HepG2 (cell line): ENCODE results near the gene MTM1. TPM values are rescaled to one million over a fixed set of nuclear protein-coding genes. Genes with fewer than 3 reads are reported as not detected.

Experiments
- CEBPB ChIP-seq: IDR thresholded peaks from 2 replicates; pipeline ENCODE4 v1.6.1; 2011; ENCODE audit warnings: low read depth, low read length, improper control_type of control experiment, borderline replicate concordance
- DPF2 ChIP-seq: sonication (generic); formaldehyde crosslinking; IDR thresholded peaks from 2 replicates; pipeline ENCODE4 v1.4.0; 2020; ENCODE audit warnings: mild to moderate bottlenecking, low read depth, missing genetic modification reagents, borderline replicate concordance
- EZH2 ChIP-seq: conservative IDR thresholded peaks from 2 replicates; pipeline ENCODE4 v1.6.1; 2012; ENCODE audit warnings: mild to moderate bottlenecking, low read depth, low read length, moderate library complexity
- FIP1L1 ChIP-seq: fragments of 200-400 bp; formaldehyde crosslinking; IDR thresholded peaks from 2 replicates; pipeline ENCODE4 v1.6.1; 2018; ENCODE audit warnings: low read depth, mild to moderate bottlenecking, low read length, moderate library complexity, borderline replicate concordance; ENCODE audit not compliant: insufficient read depth
- HIVEP1 ChIP-seq: sonication (generic); formaldehyde crosslinking; IDR thresholded peaks from 2 replicates; pipeline ENCODE4 v1.4.0; 2020; ENCODE audit warnings: mild to moderate bottlenecking, missing genetic modification reagents
- HMGA1 ChIP-seq: sonication (generic); formaldehyde crosslinking; conservative IDR thresholded peaks from 2 replicates; pipeline ENCODE4 v1.4.0; 2020; ENCODE audit warnings: missing genetic modification reagents
- MXI1 ChIP-seq: IDR thresholded peaks from 3 replicates; pipeline ENCODE4 v1.6.1; 2012; ENCODE audit warnings: low read depth, low read length, inconsistent platforms, borderline replicate concordance
- NCOR1 ChIP-seq: fragments of 200-600 bp; sonication (generic); IDR thresholded peaks from 2 replicates; pipeline ENCODE4 v1.7.0; 2017; ENCODE audit warnings: antibody characterized with exemption, low read length, borderline replicate concordance
- NFATC3 ChIP-seq: sonication (generic); formaldehyde crosslinking; IDR thresholded peaks from 2 replicates; pipeline ENCODE4 v1.5.1; 2020; ENCODE audit warnings: mild to moderate bottlenecking, missing genetic modification reagents
- SATB2 ChIP-seq: sonication (generic); formaldehyde crosslinking; IDR thresholded peaks from 2 replicates; pipeline ENCODE4 v1.5.0; 2020; ENCODE audit warnings: missing genetic modification reagents
- SMARCC2 ChIP-seq: fragments of 450-650 bp; IDR thresholded peaks from 2 replicates; pipeline ENCODE4 v1.6.1; 2017; ENCODE audit warnings: antibody characterized with exemption, mild to moderate bottlenecking
- SOX6 ChIP-seq, 2 experiments: fragments of 450-650 bp in 1 of 2; sonication (generic) in 1 of 2; formaldehyde crosslinking in 1 of 2; IDR thresholded peaks; 2 replicates each; pipeline versions ENCODE4 v1.4.0 to v1.6.1; 2017 to 2020; ENCODE audit warnings: antibody characterized with exemption in 1 of 2, mild to moderate bottlenecking in 1 of 2, missing genetic modification reagents in 1 of 2
- SP140L ChIP-seq: sonication (generic); formaldehyde crosslinking; IDR thresholded peaks from 2 replicates; pipeline ENCODE4 v1.4.0; 2020; ENCODE audit warnings: missing genetic modification reagents, borderline replicate concordance
- SSRP1 ChIP-seq: IDR thresholded peaks from 2 replicates; pipeline ENCODE4 v1.6.1; 2016; ENCODE audit warnings: control low read depth
- TBL1XR1 ChIP-seq: fragments of 150-350 bp; IDR thresholded peaks from 2 replicates; pipeline ENCODE4 v1.6.1; 2014; ENCODE audit warnings: borderline replicate concordance, low read length; ENCODE audit not compliant: partially characterized antibody
- ZBTB7A ChIP-seq: sonication (generic); formaldehyde crosslinking; IDR thresholded peaks from 2 replicates; pipeline ENCODE4 v1.8.0; 2022; ENCODE audit warnings: mild to moderate bottlenecking, missing genetic modification reagents
- ZNF12 ChIP-seq: sonication (generic); formaldehyde crosslinking; IDR thresholded peaks from 2 replicates; pipeline ENCODE4 v1.5.0; 2020; ENCODE audit warnings: missing genetic modification reagents
- ZNF224 ChIP-seq: sonication (generic); formaldehyde crosslinking; IDR thresholded peaks from 2 replicates; pipeline ENCODE4 v1.5.0; 2020; ENCODE audit warnings: mild to moderate bottlenecking, missing genetic modification reagents
- ZNF253 ChIP-seq: sonication (generic); formaldehyde crosslinking; IDR thresholded peaks from 2 replicates; pipeline ENCODE4 v1.8.0; 2022; ENCODE audit warnings: mild to moderate bottlenecking, missing genetic modification reagents, borderline replicate concordance
- ZNF530 ChIP-seq: sonication (generic); formaldehyde crosslinking; IDR thresholded peaks from 2 replicates; pipeline ENCODE4 v1.5.0; 2020; ENCODE audit warnings: low read depth, mild to moderate bottlenecking, missing genetic modification reagents
- polyA plus RNA-seq, 8 experiments: library from polyadenylated mRNA; depleted of rRNA in 3 of 8; stranded (reverse) in 7 of 8; unstranded in 1 of 8; fragments of >200 nt; fragmentation: Illumina TruSeq in 4 of 8; extraction: Trizol in 4 of 8; gene quantifications; 2 replicates each; pipeline versions ENCODE4 v1.2.1 to v1.2.3, GENCODE V29; 2011 to 2016; ENCODE audit warnings: low read depth in 4 of 8, missing spikeins in 1 of 8, mixed read lengths in 1 of 8; ENCODE audit not compliant: insufficient read depth in 1 of 8
- total RNA-seq, 5 experiments: library from RNA; depleted of rRNA; stranded (reverse); fragments of >200 nt; fragmentation: Illumina TruSeq; extraction: Trizol; gene quantifications; 2 replicates each; pipeline ENCODE4 v1.2.3, GENCODE V29; 2016; ENCODE audit warnings: low read depth in 1 of 5
- TF ChIP-seq, protein P1 (sequence below): sonication (generic); formaldehyde crosslinking; IDR thresholded peaks from 2 replicates; pipeline ENCODE4 v1.9.0; 2021; ENCODE audit warnings: missing genetic modification reagents, borderline replicate concordance
- TF ChIP-seq, protein P2 (sequence below): sonication (generic); formaldehyde crosslinking; conservative IDR thresholded peaks from 2 replicates; pipeline ENCODE4 v1.4.0; 2020; ENCODE audit warnings: missing genetic modification reagents
- TF ChIP-seq, protein P3 (sequence below): IDR thresholded peaks from 2 replicates; pipeline ENCODE4 v1.6.1; 2012; ENCODE audit warnings: inconsistent platforms
- TF ChIP-seq, protein P4 (sequence below): sonication (generic); formaldehyde crosslinking; IDR thresholded peaks from 2 replicates; pipeline ENCODE4 v1.5.0; 2020; ENCODE audit warnings: mild to moderate bottlenecking, missing genetic modification reagents

The MTM1 gene
- total and polyA plus RNA-seq, 2 of the 13 experiments (the other 11 are each of a cell fraction or from before 2014, with no cell fraction given) = 12.0 to 15.2 TPM

DNA sequence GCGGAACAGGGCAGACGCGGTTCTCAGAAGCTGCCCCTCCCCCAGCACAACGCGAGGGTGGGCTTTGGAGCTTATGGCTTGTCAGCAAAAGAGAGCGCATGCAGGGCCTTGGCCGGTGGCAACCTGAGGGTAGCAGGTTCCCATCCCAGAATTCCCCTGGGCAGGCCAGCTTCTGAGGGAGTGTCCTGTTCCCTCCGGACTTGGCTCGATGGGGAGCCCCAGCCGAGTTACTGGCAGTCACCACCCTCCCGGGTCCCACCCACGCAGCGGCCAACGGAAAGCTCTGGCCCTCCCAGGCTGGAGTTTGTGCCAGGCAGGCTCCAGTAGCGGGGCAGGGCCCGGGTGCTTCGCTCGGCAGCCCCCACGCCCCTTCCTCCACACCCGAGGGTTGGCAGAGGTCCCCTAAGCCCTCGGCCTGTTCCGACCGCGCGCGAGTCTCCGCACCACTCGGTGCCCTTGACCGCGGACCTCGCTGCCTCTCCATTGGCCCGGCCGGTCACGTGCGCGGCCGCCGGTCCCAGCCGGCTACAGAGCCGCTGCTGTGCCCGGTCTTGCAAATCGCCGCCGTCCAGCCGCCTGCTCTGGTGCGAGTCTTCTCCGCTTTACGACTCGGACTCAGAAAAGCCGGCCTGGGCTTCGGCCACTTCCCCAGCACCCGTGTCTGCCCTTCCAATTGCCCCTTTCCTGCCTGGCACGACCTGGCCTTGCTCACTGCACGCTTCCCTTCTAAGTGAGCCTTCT lies 20.9 kb upstream of the MTM1 start (continued):
- TF ChIP-seq, protein P1, sequence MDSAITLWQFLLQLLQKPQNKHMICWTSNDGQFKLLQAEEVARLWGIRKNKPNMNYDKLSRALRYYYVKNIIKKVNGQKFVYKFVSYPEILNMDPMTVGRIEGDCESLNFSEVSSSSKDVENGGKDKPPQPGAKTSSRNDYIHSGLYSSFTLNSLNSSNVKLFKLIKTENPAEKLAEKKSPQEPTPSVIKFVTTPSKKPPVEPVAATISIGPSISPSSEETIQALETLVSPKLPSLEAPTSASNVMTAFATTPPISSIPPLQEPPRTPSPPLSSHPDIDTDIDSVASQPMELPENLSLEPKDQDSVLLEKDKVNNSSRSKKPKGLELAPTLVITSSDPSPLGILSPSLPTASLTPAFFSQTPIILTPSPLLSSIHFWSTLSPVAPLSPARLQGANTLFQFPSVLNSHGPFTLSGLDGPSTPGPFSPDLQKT = no peak
- peak; percentile 46; the same call in 1 of the 2 replicates for TF ChIP-seq ZNF253
- TF ChIP-seq, protein P2, sequence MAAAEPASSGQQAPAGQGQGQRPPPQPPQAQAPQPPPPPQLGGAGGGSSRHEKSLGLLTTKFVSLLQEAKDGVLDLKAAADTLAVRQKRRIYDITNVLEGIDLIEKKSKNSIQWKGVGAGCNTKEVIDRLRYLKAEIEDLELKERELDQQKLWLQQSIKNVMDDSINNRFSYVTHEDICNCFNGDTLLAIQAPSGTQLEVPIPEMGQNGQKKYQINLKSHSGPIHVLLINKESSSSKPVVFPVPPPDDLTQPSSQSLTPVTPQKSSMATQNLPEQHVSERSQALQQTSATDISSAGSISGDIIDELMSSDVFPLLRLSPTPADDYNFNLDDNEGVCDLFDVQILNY (CRISPR knock-in tag) = no peak
- TF ChIP-seq HIVEP1 = 0 out of 2 replicates have a peak, but pooled peaks have one; percentile 55
- no peak for TF ChIP-seq EZH2
- TF ChIP-seq SOX6 (IDR thresholded peaks at IDR 0.05) = no peak
- peak; percentile 23; the same call in 1 of the 2 replicates for TF ChIP-seq SOX6 (CRISPR knock-in tag; IDR thresholded peaks at IDR 0.05)
- no peak for TF ChIP-seq SSRP1
- TF ChIP-seq SATB2 = no peak
- no peak for TF ChIP-seq SMARCC2
- TF ChIP-seq NCOR1 = no peak
- TF ChIP-seq SP140L = no peak
- TF ChIP-seq, protein P3, sequence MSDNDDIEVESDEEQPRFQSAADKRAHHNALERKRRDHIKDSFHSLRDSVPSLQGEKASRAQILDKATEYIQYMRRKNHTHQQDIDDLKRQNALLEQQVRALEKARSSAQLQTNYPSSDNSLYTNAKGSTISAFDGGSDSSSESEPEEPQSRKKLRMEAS = peak; percentile 73
- no peak for TF ChIP-seq ZNF530
- peak; percentile 19; the same call in 1 of the 2 replicates for TF ChIP-seq ZNF224 (CRISPR knock-in tag)
- no peak for TF ChIP-seq ZNF12
- no peak for TF ChIP-seq DPF2 (CRISPR knock-in tag)
- TF ChIP-seq TBL1XR1 = no peak
- TF ChIP-seq, protein P4, sequence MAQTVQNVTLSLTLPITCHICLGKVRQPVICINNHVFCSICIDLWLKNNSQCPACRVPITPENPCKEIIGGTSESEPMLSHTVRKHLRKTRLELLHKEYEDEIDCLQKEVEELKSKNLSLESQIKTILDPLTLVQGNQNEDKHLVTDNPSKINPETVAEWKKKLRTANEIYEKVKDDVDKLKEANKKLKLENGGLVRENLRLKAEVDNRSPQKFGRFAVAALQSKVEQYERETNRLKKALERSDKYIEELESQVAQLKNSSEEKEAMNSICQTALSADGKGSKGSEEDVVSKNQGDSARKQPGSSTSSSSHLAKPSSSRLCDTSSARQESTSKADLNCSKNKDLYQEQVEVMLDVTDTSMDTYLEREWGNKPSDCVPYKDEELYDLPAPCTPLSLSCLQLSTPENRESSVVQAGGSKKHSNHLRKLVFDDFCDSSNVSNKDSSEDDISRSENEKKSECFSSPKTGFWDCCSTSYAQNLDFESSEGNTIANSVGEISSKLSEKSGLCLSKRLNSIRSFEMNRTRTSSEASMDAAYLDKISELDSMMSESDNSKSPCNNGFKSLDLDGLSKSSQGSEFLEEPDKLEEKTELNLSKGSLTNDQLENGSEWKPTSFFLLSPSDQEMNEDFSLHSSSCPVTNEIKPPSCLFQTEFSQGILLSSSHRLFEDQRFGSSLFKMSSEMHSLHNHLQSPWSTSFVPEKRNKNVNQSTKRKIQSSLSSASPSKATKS (CRISPR knock-in tag) = no peak
- TF ChIP-seq ZBTB7A (CRISPR knock-in tag) = peak; percentile 33; the same call in 1 of the 2 replicates
- TF ChIP-seq MXI1 = no peak
- TF ChIP-seq NFATC3 (CRISPR knock-in tag) = no peak
- no peak for TF ChIP-seq FIP1L1
- TF ChIP-seq CEBPB = no peak
- no peak for TF ChIP-seq HMGA1 (CRISPR knock-in tag)
